Testis (tissue), 2 donors: ENCODE measurements around the gene MAP4K2.

Source experiments
- POLR2A ChIP-seq: fragments of 450-650 bp; IDR thresholded peaks from one replicate; pipeline ENCODE4 v1.6.1; 2017; ENCODE audit warnings: antibody characterized with exemption, mild to moderate bottlenecking, moderate library complexity
- TF ChIP-seq, protein P1 (sequence below), 3 experiments: fragments of 450-650 bp in 2 of 3; fragments of 200-600 bp in 1 of 3; sonication (generic) in 1 of 3; IDR thresholded peaks; one replicate each; pipeline ENCODE4 v1.5.1; 2016 to 2019; ENCODE audit warnings: antibody characterized with exemption in 3 of 3, mild to moderate bottlenecking in 2 of 3, moderate library complexity in 1 of 3

DNA sequence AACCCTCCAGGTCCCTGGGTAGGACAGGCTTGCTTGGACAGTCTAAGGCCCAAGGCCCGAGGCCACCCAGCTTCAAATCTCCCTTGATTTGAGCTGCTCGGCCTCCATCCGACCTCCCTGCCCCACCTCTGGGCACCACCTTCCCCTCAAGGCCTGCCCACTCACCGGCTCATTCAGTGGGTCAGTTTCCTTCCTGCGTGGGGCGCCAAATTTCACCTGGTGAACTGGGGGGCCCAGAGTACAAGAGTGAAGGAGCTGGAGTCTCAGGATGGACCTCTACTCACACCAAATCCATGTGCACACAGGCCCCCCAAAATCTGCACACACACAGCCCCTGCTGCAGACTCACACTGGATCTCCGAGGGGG lies 3.8 kb downstream of the MAP4K2 start:
- TF ChIP-seq, protein P1, sequence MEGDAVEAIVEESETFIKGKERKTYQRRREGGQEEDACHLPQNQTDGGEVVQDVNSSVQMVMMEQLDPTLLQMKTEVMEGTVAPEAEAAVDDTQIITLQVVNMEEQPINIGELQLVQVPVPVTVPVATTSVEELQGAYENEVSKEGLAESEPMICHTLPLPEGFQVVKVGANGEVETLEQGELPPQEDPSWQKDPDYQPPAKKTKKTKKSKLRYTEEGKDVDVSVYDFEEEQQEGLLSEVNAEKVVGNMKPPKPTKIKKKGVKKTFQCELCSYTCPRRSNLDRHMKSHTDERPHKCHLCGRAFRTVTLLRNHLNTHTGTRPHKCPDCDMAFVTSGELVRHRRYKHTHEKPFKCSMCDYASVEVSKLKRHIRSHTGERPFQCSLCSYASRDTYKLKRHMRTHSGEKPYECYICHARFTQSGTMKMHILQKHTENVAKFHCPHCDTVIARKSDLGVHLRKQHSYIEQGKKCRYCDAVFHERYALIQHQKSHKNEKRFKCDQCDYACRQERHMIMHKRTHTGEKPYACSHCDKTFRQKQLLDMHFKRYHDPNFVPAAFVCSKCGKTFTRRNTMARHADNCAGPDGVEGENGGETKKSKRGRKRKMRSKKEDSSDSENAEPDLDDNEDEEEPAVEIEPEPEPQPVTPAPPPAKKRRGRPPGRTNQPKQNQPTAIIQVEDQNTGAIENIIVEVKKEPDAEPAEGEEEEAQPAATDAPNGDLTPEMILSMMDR (IDR thresholded peaks at IDR 0.05) = no peak
- TF ChIP-seq POLR2A = no peak
